NCI-H345 (cell line): Measurements from ENCODE around the gene TM7SF2.

Experiments
- DNase-seq: peaks from one replicate; lab custom pipeline; 2025; lab: John Stamatoyannopoulos, UW

Gene TM7SF2

GRCh38 chr11:65111744-65112545, at the start of gene TM7SF2:
Gene TM7SF2, plus strand, starts transcription at chr11:65111872. Its CDS starts 144 bp downstream, at chr11:65112016.
- DNase-seq = peak; percentile 98

GRCh38 chr11:65063532-65063931, 48.1 kb upstream of the TM7SF2 start:
- no peak for DNase-seq

- DNase-seq = no peak
Observed at GRCh38 chr11:65064847-65065240, 46.8 kb upstream of the TM7SF2 start.

GRCh38 chr11:65065851-65066250, 45.8 kb upstream of the TM7SF2 start:
- DNase-seq = no peak

GRCh38 chr11:65066315-65066714, 45.4 kb upstream of the TM7SF2 start:
- DNase-seq = peak; percentile 41

- DNase-seq = peak; percentile 85
Observed at GRCh38 chr11:65066805-65067291, 44.8 kb upstream of the TM7SF2 start.

GRCh38 chr11:65067446-65067845, 44.2 kb upstream of the TM7SF2 start:
- DNase-seq = no peak

- no peak for DNase-seq
Observed at GRCh38 chr11:65069217-65069616, 42.5 kb upstream of the TM7SF2 start.

GRCh38 chr11:65071907-65072630, 39.6 kb upstream of the TM7SF2 start:
- no peak for DNase-seq

GRCh38 chr11:65072631-65072966, 39.1 kb upstream of the TM7SF2 start:
- no peak for DNase-seq

- DNase-seq = no peak
Observed at GRCh38 chr11:65077451-65077850, 34.2 kb upstream of the TM7SF2 start.

GRCh38 chr11:65078151-65078550, 33.5 kb upstream of the TM7SF2 start:
- DNase-seq = peak; percentile 46

- no peak for DNase-seq
Observed at GRCh38 chr11:65078786-65079342, 32.8 kb upstream of the TM7SF2 start.

- no peak for DNase-seq
Observed at GRCh38 chr11:65083134-65083833, 28.4 kb upstream of the TM7SF2 start.

GRCh38 chr11:65083834-65084597, 27.7 kb upstream of the TM7SF2 start, which contains the start of the genes CDCA5 and ZFPL1:
Gene CDCA5, minus strand, starts transcription at chr11:65084040. Its CDS starts 62 bp downstream, at chr11:65083978.
Gene ZFPL1, plus strand, starts transcription at chr11:65084222. Its CDS starts 477 bp downstream, at chr11:65084699.
- DNase-seq = peak; percentile 96

GRCh38 chr11:65084598-65085375, 26.9 kb upstream of the TM7SF2 start:
- DNase-seq = no peak

GRCh38 chr11:65085446-65085845, 26.2 kb upstream of the TM7SF2 start:
- no peak for DNase-seq

GRCh38 chr11:65086809-65087208, 24.9 kb upstream of the TM7SF2 start:
- no peak for DNase-seq

GRCh38 chr11:65087216-65087615, 24.5 kb upstream of the TM7SF2 start:
- no peak for DNase-seq

GRCh38 chr11:65087827-65088226, 23.8 kb upstream of the TM7SF2 start:
- no peak for DNase-seq

- no peak for DNase-seq
Observed at GRCh38 chr11:65089621-65090020, 22.1 kb upstream of the TM7SF2 start.
